K562 (cell line): ENCODE results near the gene KCNK6. TPM values are rescaled to one million over a fixed set of nuclear protein-coding genes. Genes with fewer than 3 reads are reported as not detected.

Experiments
- GTF2A2 ChIP-seq: IDR thresholded peaks from 2 replicates; pipeline ENCODE4 v1.6.1; 2016; ENCODE audit warnings: mild to moderate bottlenecking, missing genetic modification characterization, missing compliant biosample characterization
- KLF1 ChIP-seq: fragments of 450-650 bp; IDR thresholded peaks from 2 replicates; pipeline ENCODE4 v1.6.1; 2016; ENCODE audit warnings: missing genetic modification characterization, missing compliant biosample characterization
- KLF10 ChIP-seq: fragments of 250-450 bp; sonication (Bioruptor Pico); IDR thresholded peaks from 2 replicates; pipeline ENCODE4 v1.6.1; 2021; ENCODE audit warnings: matching md5 sums
- NEUROD1 ChIP-seq: fragments of 150-350 bp; IDR thresholded peaks from 2 replicates; pipeline ENCODE4 v1.6.1; 2014; ENCODE audit warnings: borderline replicate concordance, low read length, low read depth; ENCODE audit not compliant: partially characterized antibody
- NFE2L1 ChIP-seq: fragments of 450-650 bp; IDR thresholded peaks from 2 replicates; pipeline ENCODE4 v1.6.1; 2016; ENCODE audit warnings: missing genetic modification characterization, low read depth, mild to moderate bottlenecking, missing compliant biosample characterization, moderate library complexity, borderline replicate concordance
- POU5F1 ChIP-seq: fragments of 150-350 bp; IDR thresholded peaks from 2 replicates; pipeline ENCODE4 v1.6.1; 2014; ENCODE audit warnings: borderline replicate concordance, low read length, low read depth, mild to moderate bottlenecking; ENCODE audit not compliant: partially characterized antibody
- RBM39 ChIP-seq: fragments of 200-400 bp; formaldehyde crosslinking; optimal IDR thresholded peaks from 2 replicates; pipeline ENCODE3; 2018; ENCODE audit warnings: low read depth, low read length
- RHOXF2B ChIP-seq: fragments of 250-450 bp; sonication (Bioruptor Pico); conservative IDR thresholded peaks from 2 replicates; pipeline ENCODE4 v1.5.1; 2021
- TCF7 ChIP-seq: sonication (generic); IDR thresholded peaks from 2 replicates; pipeline ENCODE4 v1.6.1; 2016; ENCODE audit warnings: antibody characterized with exemption, borderline replicate concordance
- ZNF175 ChIP-seq: fragments of 200-800 bp; sonication (Bioruptor generic); IDR thresholded peaks from 2 replicates; pipeline ENCODE4 v1.6.1; 2016; ENCODE audit warnings: low read depth, mild to moderate bottlenecking, missing genetic modification characterization, missing compliant biosample characterization
- ZNF444 ChIP-seq: fragments of 250-450 bp; sonication (Bioruptor Pico); IDR thresholded peaks from 2 replicates; pipeline ENCODE4 v1.4.0; 2020; ENCODE audit warnings: mild to moderate bottlenecking, moderate library complexity
- polyA plus RNA-seq, 8 experiments: library from polyadenylated mRNA; depleted of rRNA in 4 of 8; stranded (reverse) in 5 of 8; unstranded in 3 of 8; fragments of >200 nt; fragmentation: Nextera tagmentation in 2 of 8; fragmentation: Illumina TruSeq in 1 of 8; extraction: Ambion mirVana in 2 of 8; extraction: Trizol in 1 of 8; gene quantifications; 2 replicates each; pipeline versions ENCODE4 v1.2.1 to v1.2.3, GENCODE V29; 2011 to 2014; ENCODE audit warnings: inconsistent platforms in 1 of 8, missing spikeins in 1 of 8
- total RNA-seq, 7 experiments: library from RNA; depleted of rRNA in 6 of 7; stranded (reverse); fragments of >200 nt in 6 of 7; fragmentation: Illumina TruSeq in 2 of 7; extraction: Trizol in 2 of 7; gene quantifications; 2 replicates each; pipeline versions ENCODE4 v1.2.1 to v1.2.3, GENCODE V29; 2011 to 2021; ENCODE audit warnings: low replicate concordance in 1 of 7
- TF ChIP-seq, protein P1 (sequence below): fragments of 150-350 bp; conservative IDR thresholded peaks from 2 replicates; pipeline ENCODE4 v1.6.1; 2014; ENCODE audit warnings: low read length
- TF ChIP-seq, protein P2 (sequence below), 2 experiments: fragments of 450-650 bp; conservative IDR thresholded peaks; 2 replicates each; pipeline ENCODE4 v1.6.1; 2017; ENCODE audit warnings: mild to moderate bottlenecking in 2 of 2, moderate library complexity in 2 of 2
- TF ChIP-seq, protein P3 (sequence below): sonication (generic); formaldehyde crosslinking; IDR thresholded peaks from 2 replicates; pipeline ENCODE4 v1.8.1; 2023; ENCODE audit warnings: mild to moderate bottlenecking, missing genetic modification reagents
- TF ChIP-seq, protein P4 (sequence below): fragments of 250-450 bp; sonication (Bioruptor Pico); IDR thresholded peaks from 2 replicates; pipeline ENCODE4 v1.8.0; 2021; ENCODE audit warnings: borderline replicate concordance, mild to moderate bottlenecking, moderate library complexity; ENCODE audit not compliant: poor library complexity, severe bottlenecking
- TF ChIP-seq, protein P5 (sequence below): fragments of 200-400 bp; formaldehyde crosslinking; IDR thresholded peaks from 2 replicates; pipeline ENCODE4 v1.6.1; 2017; ENCODE audit warnings: mild to moderate bottlenecking, low read depth, low read length, moderate library complexity
- TF ChIP-seq, protein P6 (sequence below): sonication (generic); IDR thresholded peaks from 2 replicates; pipeline ENCODE4 v1.6.1; 2016

Gene KCNK6
- total and polyA plus RNA-seq, 9 of the 15 experiments (the other 6 are each of a cell fraction or from before 2014, with no cell fraction given), result 0.05 to 0.42 (median 0.15) TPM

DNA sequence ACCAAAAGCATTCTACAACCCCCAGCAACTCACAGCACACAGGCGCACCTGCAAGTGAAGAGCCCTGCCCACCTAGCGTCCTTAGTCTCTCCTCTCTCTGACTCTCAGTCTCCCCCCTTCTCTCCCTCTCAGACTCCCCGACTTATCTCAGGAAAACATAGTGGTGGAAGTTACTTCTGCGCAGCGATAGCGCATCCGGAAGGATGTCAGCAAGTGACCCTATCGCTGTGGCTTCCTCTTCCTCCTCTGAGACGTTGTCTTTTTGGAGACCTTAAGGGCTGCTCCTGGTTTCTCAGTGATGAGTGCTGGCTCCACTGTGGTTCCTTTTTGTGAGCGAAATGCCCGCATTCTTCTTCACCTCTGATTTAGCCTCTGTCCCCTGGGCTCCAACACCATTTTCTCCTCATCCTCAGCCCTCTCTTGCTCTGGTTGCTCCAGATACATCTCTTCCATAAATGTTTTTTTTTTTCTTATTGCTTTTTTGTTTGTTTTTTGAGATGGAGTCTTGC lies 2.5 kb upstream of the KCNK6 start (continued):
- TF ChIP-seq, protein P1, sequence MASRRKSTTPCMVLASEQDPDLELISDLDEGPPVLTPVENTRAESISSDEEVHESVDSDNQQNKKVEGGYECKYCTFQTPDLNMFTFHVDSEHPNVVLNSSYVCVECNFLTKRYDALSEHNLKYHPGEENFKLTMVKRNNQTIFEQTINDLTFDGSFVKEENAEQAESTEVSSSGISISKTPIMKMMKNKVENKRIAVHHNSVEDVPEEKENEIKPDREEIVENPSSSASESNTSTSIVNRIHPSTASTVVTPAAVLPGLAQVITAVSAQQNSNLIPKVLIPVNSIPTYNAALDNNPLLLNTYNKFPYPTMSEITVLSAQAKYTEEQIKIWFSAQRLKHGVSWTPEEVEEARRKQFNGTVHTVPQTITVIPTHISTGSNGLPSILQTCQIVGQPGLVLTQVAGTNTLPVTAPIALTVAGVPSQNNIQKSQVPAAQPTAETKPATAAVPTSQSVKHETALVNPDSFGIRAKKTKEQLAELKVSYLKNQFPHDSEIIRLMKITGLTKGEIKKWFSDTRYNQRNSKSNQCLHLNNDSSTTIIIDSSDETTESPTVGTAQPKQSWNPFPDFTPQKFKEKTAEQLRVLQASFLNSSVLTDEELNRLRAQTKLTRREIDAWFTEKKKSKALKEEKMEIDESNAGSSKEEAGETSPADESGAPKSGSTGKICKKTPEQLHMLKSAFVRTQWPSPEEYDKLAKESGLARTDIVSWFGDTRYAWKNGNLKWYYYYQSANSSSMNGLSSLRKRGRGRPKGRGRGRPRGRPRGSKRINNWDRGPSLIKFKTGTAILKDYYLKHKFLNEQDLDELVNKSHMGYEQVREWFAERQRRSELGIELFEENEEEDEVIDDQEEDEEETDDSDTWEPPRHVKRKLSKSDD, result no peak
- TF ChIP-seq NEUROD1 (peak; percentile 85), TCF7 (no peak), RBM39 (no peak), GTF2A2 (tag) (no peak), RHOXF2B (CRISPR knock-in tag) (no peak), ZNF175 (CRISPR knock-in tag) (peak; percentile 89), KLF10 (CRISPR knock-in tag) (no peak), NFE2L1 (tag) (no peak), ZNF444 (CRISPR knock-in tag) (no peak), KLF1 (tag) (no peak), POU5F1 (no peak)
- TF ChIP-seq, protein P2, sequence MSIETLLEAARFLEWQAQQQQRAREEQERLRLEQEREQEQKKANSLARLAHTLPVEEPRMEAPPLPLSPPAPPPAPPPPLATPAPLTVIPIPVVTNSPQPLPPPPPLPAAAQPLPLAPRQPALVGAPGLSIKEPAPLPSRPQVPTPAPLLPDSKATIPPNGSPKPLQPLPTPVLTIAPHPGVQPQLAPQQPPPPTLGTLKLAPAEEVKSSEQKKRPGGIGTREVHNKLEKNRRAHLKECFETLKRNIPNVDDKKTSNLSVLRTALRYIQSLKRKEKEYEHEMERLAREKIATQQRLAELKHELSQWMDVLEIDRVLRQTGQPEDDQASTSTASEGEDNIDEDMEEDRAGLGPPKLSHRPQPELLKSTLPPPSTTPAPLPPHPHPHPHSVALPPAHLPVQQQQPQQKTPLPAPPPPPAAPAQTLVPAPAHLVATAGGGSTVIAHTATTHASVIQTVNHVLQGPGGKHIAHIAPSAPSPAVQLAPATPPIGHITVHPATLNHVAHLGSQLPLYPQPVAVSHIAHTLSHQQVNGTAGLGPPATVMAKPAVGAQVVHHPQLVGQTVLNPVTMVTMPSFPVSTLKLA (conservative IDR thresholded peaks at IDR 0.05), result peak in 1 of 2 experiments; percentile 70; a peak in 2 of 4 replicates
- TF ChIP-seq, protein P3, sequence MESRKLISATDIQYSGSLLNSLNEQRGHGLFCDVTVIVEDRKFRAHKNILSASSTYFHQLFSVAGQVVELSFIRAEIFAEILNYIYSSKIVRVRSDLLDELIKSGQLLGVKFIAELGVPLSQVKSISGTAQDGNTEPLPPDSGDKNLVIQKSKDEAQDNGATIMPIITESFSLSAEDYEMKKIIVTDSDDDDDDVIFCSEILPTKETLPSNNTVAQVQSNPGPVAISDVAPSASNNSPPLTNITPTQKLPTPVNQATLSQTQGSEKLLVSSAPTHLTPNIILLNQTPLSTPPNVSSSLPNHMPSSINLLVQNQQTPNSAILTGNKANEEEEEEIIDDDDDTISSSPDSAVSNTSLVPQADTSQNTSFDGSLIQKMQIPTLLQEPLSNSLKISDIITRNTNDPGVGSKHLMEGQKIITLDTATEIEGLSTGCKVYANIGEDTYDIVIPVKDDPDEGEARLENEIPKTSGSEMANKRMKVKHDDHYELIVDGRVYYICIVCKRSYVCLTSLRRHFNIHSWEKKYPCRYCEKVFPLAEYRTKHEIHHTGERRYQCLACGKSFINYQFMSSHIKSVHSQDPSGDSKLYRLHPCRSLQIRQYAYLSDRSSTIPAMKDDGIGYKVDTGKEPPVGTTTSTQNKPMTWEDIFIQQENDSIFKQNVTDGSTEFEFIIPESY (CRISPR knock-in tag), result no peak
- TF ChIP-seq, protein P4, sequence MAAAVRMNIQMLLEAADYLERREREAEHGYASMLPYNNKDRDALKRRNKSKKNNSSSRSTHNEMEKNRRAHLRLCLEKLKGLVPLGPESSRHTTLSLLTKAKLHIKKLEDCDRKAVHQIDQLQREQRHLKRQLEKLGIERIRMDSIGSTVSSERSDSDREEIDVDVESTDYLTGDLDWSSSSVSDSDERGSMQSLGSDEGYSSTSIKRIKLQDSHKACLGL (CRISPR knock-in tag), result no peak
- TF ChIP-seq, protein P5, sequence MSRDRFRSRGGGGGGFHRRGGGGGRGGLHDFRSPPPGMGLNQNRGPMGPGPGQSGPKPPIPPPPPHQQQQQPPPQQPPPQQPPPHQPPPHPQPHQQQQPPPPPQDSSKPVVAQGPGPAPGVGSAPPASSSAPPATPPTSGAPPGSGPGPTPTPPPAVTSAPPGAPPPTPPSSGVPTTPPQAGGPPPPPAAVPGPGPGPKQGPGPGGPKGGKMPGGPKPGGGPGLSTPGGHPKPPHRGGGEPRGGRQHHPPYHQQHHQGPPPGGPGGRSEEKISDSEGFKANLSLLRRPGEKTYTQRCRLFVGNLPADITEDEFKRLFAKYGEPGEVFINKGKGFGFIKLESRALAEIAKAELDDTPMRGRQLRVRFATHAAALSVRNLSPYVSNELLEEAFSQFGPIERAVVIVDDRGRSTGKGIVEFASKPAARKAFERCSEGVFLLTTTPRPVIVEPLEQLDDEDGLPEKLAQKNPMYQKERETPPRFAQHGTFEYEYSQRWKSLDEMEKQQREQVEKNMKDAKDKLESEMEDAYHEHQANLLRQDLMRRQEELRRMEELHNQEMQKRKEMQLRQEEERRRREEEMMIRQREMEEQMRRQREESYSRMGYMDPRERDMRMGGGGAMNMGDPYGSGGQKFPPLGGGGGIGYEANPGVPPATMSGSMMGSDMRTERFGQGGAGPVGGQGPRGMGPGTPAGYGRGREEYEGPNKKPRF, result no peak
- TF ChIP-seq, protein P6, sequence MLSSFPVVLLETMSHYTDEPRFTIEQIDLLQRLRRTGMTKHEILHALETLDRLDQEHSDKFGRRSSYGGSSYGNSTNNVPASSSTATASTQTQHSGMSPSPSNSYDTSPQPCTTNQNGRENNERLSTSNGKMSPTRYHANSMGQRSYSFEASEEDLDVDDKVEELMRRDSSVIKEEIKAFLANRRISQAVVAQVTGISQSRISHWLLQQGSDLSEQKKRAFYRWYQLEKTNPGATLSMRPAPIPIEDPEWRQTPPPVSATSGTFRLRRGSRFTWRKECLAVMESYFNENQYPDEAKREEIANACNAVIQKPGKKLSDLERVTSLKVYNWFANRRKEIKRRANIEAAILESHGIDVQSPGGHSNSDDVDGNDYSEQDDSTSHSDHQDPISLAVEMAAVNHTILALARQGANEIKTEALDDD, result peak; percentile 55; the same call in 1 of the 2 replicates
